Mesodermal cell (in vitro differentiated cells): ENCODE data around the gene EPS15.

Experiments used
- H3K27ac ChIP-seq: 2 replicates; pipeline ENCODE4 v1.7.0; 2013; ENCODE audit warnings: mild to moderate bottlenecking, low read depth, low read length, moderate library complexity; ENCODE audit not compliant: severe bottlenecking
- H3K36me3 ChIP-seq: 2 replicates; pipeline ENCODE4 v1.7.1; 2013; ENCODE audit warnings: mild to moderate bottlenecking, low read length, moderate library complexity; ENCODE audit not compliant: control insufficient read depth, insufficient read depth
- H3K4me1 ChIP-seq: one replicate; pipeline ENCODE4 v1.7.1; 2013; ENCODE audit warnings: mild to moderate bottlenecking, low read length; ENCODE audit not compliant: insufficient read depth, control insufficient read depth, poor library complexity, severe bottlenecking
- H3K4me3 ChIP-seq: 2 replicates; pipeline ENCODE4 v1.7.0; 2013; ENCODE audit warnings: low read length, control low read depth, mild to moderate bottlenecking; ENCODE audit not compliant: insufficient read depth, poor library complexity, severe bottlenecking; ENCODE audit errors: extremely low read depth
- H3K9me3 ChIP-seq: 2 replicates; pipeline ENCODE4 v1.7.1; 2013; ENCODE audit warnings: mild to moderate bottlenecking, low read length, moderate library complexity; ENCODE audit not compliant: control insufficient read depth
- WGBS, 2 experiments: methylation state at CpG; one replicate each; pipeline ENCODE4 v1.1.5; 2013; ENCODE audit warnings: missing lambda C conversion rate in 2 of 2; ENCODE audit not compliant: insufficient coverage in 2 of 2; 5-methylcytosine and 5-hydroxymethylcytosine counted together

EPS15 gene

DNA sequence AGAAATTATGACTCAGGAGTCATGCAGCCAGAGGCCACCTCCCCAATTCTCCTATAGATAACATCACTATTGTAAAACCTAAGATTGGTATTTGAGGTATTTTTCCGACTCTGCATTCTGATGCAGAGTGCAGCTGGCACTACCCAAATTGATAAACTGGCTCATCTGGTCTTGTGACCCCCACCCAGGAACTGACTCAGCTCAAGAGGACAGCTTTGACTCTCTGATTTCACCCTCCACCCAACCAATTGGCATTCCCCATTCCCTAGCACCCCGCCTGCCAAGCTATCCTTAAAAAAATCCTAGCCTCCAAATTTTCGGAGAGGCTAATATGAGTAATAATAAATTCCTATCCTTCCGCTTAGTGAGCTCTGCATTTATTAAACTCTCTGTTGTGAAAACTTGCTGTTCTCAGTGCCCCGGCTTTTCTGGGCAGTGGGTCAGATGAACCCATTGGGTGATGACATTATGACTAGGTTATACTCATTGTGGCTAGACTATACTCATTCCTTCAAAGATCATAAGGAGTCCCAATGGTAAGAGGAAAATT, 39.4 kb upstream of the EPS15 start:
- peaks cover 21% of the 10 kb centered on the region for H3K4me1 ChIP-seq
- H3K9me3 ChIP-seq: no peaks in the 10 kb centered on the region
- H3K27ac ChIP-seq: peak overlapping the region; percentile 76
- H3K36me3 ChIP-seq: no peaks in the 10 kb centered on the region
- no peak overlapping the region for H3K4me3 ChIP-seq
- WGBS, 2 experiments: 78 to 88% methylated on average over 1 to 4 of the region's 5 CpGs

GRCh38 chr1:51557168-51557567, 38.1 kb upstream of the EPS15 start:
- no peaks in the 10 kb centered on the region for H3K9me3 ChIP-seq
- no peaks in the 10 kb centered on the region for H3K36me3 ChIP-seq
- no peak overlapping the region for H3K27ac ChIP-seq
- H3K4me1 ChIP-seq: peaks cover 21% of the 10 kb centered on the region
- H3K4me3 ChIP-seq: no peak overlapping the region

DNA sequence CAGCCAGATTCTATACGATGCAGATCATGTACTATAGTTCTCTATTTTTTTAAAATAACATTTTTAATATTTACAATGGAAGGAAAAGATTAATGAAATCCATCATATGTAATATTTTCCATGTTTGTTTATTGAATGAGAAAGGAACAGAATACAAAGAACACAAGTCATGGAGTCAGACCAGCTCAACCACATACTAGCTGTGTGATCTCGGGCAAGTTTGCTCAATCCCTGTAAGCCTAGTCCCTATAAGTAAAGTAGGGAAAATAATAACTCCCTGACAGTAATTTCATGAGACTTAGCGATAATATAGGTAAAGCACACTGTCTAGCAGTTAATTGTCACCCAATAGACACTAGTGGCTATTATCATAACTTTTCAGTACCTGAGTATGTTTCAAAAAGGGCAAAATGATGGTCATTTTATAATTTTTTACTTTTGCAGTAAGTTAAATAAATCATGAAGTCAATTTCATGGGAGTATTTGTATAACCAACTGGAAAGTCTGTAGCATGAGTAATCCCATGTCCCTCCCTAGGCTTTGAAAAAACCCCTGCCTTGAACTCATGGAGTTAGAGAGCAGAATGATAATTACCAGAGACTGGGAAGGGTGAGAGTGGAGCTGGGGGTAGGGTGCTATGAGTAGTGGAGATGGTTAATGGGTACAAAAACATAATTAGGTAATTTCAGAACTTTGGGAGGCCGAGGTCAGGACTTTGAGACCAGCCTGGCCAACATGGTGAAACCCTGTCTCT, 37.0 kb upstream of the EPS15 start:
- H3K9me3 ChIP-seq: no peaks in the 10 kb centered on the region
- WGBS, 2 experiments: 75 to 78% methylated on average over 1 of the region's 4 CpGs
- peaks cover 21% of the 10 kb centered on the region for H3K4me1 ChIP-seq
- H3K4me3 ChIP-seq: no peak overlapping the region
- H3K36me3 ChIP-seq: no peaks in the 10 kb centered on the region
- no peak overlapping the region for H3K27ac ChIP-seq

GRCh38 chr1:51553911-51554310, 34.8 kb upstream of the EPS15 start:
- no peak overlapping the region for H3K4me3 ChIP-seq
- WGBS, 2 experiments: 82% methylated on average over 2 to 3 of the region's 3 CpGs
- H3K27ac ChIP-seq: no peak overlapping the region
- H3K4me1 ChIP-seq: peaks cover 16% of the 10 kb centered on the region
- no peaks in the 10 kb centered on the region for H3K9me3 ChIP-seq
- H3K36me3 ChIP-seq: no peaks in the 10 kb centered on the region

DNA sequence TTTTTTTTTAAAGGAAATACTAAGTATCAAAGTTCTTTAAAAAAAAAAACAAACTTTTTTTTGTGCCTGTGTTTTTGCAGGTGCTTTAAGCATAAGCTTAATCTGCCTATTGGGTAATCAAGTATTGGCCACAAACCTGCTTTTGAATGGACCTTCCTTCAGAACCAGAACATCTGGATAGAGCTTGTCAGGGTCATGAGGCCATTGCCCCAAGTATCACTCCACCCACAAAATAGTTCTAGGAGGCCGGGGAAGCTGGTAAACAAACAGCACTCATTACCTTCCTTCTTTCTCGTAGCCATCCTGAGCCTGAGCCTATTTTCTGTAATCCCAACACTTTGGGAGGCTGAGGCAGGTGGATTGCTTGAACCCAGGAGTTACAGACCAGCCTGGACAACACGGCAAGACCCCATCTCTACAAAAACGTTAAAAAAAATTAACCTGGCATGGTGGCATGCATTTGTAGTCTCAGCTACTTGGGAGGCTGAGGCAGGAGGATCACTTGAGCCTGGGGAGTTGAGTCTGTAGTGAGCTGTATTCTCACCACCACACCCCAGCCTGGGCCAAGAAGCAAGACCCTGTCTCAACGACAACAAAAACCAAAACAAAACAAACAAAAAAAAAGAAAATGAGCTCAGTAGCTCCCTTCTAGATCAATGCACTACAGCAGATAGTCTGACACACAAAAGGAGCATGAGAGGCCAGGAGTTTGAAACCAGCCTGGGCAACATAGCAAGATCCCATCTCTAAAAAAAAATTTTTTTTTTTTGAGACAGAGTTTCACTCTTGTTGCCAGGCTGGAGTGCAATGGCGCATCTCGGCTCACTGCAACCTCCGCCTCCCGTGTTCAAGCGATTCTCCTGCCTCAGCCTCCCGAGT, 34.1 kb upstream of the EPS15 start:
- peaks cover 12% of the 10 kb centered on the region for H3K4me1 ChIP-seq
- H3K36me3 ChIP-seq: no peaks in the 10 kb centered on the region
- 89 to 93% methylated on average over 6 to 9 of the region's 11 CpGs for WGBS, 2 experiments
- no peak overlapping the region for H3K27ac ChIP-seq
- no peaks in the 10 kb centered on the region for H3K9me3 ChIP-seq
- H3K4me3 ChIP-seq: no peak overlapping the region

GRCh38 chr1:51551848-51552296, 32.8 kb upstream of the EPS15 start:
- Histone ChIP-seq H3K27ac (no peak overlapping the region), H3K36me3 (no peaks in the 10 kb centered on the region), H3K4me3 (no peak overlapping the region), H3K9me3 (no peaks in the 10 kb centered on the region), H3K4me1 (peaks cover 8% of the 10 kb centered on the region)
- WGBS, 2 experiments: 100% methylated on average over 2 of the region's 5 CpGs; no CpG with 5 or more reads in 1 of the 2 experiments

DNA sequence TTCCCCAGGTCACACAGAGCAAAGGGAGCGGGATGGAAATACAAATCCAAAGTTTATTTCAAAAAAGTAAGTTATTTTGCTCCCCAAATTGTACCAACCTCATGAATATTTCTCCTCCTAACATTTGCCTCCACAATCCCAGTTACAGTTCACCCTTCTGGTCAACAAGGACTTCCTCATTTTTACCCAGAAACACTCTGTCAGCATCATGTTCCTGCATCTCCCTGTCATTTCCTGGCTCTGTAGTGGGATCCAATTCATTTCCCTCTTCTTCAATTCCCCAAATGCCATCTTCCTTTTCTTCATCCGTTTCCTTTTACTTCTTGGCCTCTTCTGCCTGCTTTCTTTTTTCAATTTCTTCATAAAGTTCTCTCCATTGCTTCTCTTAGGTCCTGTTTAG, 32.0 kb upstream of the EPS15 start:
- Histone ChIP-seq H3K4me1 (peaks cover 8% of the 10 kb centered on the region), H3K36me3 (no peaks in the 10 kb centered on the region), H3K4me3 (no peak overlapping the region), H3K27ac (no peak overlapping the region), H3K9me3 (no peaks in the 10 kb centered on the region)
- 92 to 100% methylated on average over 1 to 2 of the region's 2 CpGs for WGBS, 2 experiments

- Histone ChIP-seq H3K9me3 (no peaks in the 10 kb centered on the region), H3K4me1 (peaks cover 8% of the 10 kb centered on the region), H3K27ac (no peak overlapping the region), H3K4me3 (no peak overlapping the region), H3K36me3 (no peaks in the 10 kb centered on the region)
- 100% methylated on average over 2 of the region's 3 CpGs; no CpG with 5 or more reads in 1 of the 2 experiments for WGBS, 2 experiments
Measured at GRCh38 chr1:51549901-51550300, 30.8 kb upstream of the EPS15 start.

GRCh38 chr1:51549016-51549619, 30.1 kb upstream of the EPS15 start:
- no peak overlapping the region for H3K27ac ChIP-seq
- 97 to 98% methylated on average over 3 of the region's 3 CpGs for WGBS, 2 experiments
- H3K4me3 ChIP-seq: no peak overlapping the region
- H3K4me1 ChIP-seq: peaks cover 8% of the 10 kb centered on the region
- H3K9me3 ChIP-seq: no peaks in the 10 kb centered on the region
- no peaks in the 10 kb centered on the region for H3K36me3 ChIP-seq

GRCh38 chr1:51543858-51544257, 24.8 kb upstream of the EPS15 start:
- Histone ChIP-seq H3K4me1 (peaks cover 5% of the 10 kb centered on the region), H3K4me3 (no peak overlapping the region), H3K27ac (no peak overlapping the region), H3K9me3 (no peaks in the 10 kb centered on the region), H3K36me3 (no peaks in the 10 kb centered on the region)
- WGBS, 2 experiments: 100% methylated on average over 1 of the region's 2 CpGs
